NCI-H2107 treated with DMSO at 0.1 percent for 48 hours (cell line): Measurements from ENCODE around the gene INAFM2.

ENCODE experiments used
- DNase-seq: peaks from one replicate; lab custom pipeline; 2025; ENCODE audit not compliant: unreplicated experiment; lab: John Stamatoyannopoulos, UW

INAFM2 gene

GRCh38 chr15:40342416-40343320 is 19.2 kb downstream of the INAFM2 start:
- no peak for DNase-seq

GRCh38 chr15:40343512-40343911 is 20.0 kb downstream of the INAFM2 start:
- DNase-seq = no peak

- no peak for DNase-seq
These were observed 20.7 kb downstream of the INAFM2 start for GRCh38 chr15:40344217-40344616.

- peak; percentile 25 for DNase-seq
These were observed 21.2 kb downstream of the INAFM2 start for GRCh38 chr15:40344631-40345120.

- DNase-seq = no peak
These were observed 21.9 kb downstream of the INAFM2 start for GRCh38 chr15:40345225-40345866.

GRCh38 chr15:40345867-40346578 is 22.5 kb downstream of the INAFM2 start:
- no peak for DNase-seq

GRCh38 chr15:40346579-40347558 is 23.4 kb downstream of the INAFM2 start:
- DNase-seq = no peak

- no peak for DNase-seq
These were observed 24.3 kb downstream of the INAFM2 start for GRCh38 chr15:40347559-40348473.

- DNase-seq = no peak
These were observed 25.0 kb downstream of the INAFM2 start for GRCh38 chr15:40348474-40348870.

- DNase-seq = no peak
These were observed 25.7 kb downstream of the INAFM2 start for GRCh38 chr15:40349163-40349562.

GRCh38 chr15:40352281-40352901 is 28.9 kb downstream of the INAFM2 start:
- no peak for DNase-seq

GRCh38 chr15:40353697-40354096 is 30.2 kb downstream of the INAFM2 start:
- DNase-seq = no peak

GRCh38 chr15:40354408-40355171 is 31.1 kb downstream of the INAFM2 start:
- no peak for DNase-seq

- no peak for DNase-seq
These were observed 32.6 kb downstream of the INAFM2 start for GRCh38 chr15:40355976-40356585.

GRCh38 chr15:40357246-40357645 is 33.8 kb downstream of the INAFM2 start:
- no peak for DNase-seq

- DNase-seq = peak; percentile 36
These were observed 34.4 kb downstream of the INAFM2 start, which contains the start of gene DISP2 for GRCh38 chr15:40357723-40358470. DISP2 (plus strand) TSS chr15:40358219; CDS start chr15:40358322, 103 bp downstream.
